HG03439 (cell line): ENCODE results near the gene SLC38A3.

Experiments used
- ATAC-seq: cut with Tn5 transposase; IDR thresholded peaks from one replicate; pipeline ENCODE4 v1.9.1; 2021; ENCODE audit warnings: mild to moderate bottlenecking, moderate library complexity; ENCODE audit not compliant: unreplicated experiment

Gene SLC38A3

DNA sequence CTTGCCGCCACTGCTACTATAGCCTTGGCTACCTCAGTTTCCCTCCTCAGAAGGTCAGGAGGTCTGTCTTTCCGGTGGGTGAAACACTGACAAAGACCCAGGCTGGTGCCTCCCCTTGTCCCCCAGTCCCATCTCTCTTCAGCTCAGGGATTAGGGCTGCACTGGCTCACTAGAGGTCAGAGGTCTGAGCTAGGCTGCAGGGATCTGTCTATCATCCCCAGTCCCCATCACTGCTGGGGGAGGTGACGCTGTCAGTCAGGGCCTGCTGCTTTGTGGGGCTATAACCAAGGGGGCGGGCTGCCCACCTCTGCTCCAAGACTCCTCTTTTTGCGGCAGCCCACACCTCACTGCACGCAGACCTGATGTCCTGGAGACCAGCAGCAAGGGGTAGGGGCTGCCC lies 36.3 kb upstream of the SLC38A3 start:
- ATAC-seq = no peak

DNA sequence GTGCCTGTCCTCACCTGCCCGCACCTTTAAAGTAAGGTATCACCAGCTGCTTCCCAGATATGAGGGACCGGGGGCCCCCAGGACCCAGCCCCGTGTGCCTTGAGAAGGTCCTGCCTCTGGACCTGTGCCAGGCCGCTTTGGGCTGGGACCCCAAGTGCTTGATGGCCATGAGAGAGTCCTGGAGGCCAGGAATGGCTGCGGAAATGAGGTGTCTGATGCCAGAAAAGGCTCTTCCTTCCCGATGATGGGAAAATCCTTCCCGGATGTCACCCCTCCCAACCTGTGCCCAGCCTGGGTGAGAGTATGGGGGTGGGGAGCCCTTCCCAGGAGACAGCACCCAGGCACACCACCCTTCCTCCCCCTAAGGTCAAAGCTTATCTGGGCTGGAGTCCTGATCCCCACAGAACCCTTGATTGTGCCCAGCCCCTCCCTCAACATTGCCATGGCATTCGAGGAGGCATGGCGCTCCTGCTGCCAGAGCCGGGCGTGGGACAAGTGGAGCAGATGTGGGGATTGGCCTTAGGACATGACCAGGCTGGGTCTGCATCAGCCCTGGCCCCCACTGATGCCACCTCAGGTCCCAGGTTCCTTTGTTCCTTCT lies 35.7 kb upstream of the SLC38A3 start:
- no peak for ATAC-seq

DNA sequence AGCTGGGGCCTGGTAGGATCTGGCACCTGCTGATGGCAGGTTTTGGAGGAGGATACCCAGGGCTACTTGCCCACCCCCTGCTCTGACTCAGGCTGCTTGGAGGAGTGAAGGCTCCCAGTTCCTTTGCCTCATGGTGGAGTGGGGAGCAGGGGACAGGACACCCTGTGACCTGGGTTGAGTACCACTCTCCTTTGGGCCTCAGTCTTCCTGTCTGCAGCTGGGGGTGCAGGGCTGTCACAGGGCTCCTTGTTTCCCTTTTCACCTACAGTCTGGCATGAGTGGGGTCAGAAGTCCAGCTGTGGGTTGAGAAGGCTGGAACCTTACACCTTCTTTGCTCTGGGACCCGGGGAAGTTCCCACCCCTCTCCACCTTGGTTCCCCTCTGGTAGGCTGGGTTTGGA lies 35.2 kb upstream of the SLC38A3 start:
- ATAC-seq = no peak

DNA sequence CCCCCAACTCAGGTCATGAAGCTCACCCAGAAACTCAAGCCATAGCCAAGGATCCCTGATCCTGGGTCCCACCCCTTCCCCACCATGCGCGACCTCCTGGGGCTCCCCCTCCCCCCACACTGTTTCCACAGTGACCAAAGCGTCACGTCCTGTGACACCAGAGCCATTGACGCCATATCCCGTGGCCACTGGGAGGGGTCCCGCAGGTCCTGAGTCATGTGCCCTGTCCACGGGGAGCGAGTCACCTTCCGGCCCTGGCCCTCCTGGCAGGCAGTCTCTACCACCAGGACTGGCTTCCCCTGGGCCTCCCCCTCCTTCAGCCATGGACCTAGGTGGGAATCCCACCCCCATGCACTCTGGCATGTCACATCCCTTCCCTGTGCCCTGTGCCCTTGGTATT lies 34.4 kb upstream of the SLC38A3 start:
- no peak for ATAC-seq

DNA sequence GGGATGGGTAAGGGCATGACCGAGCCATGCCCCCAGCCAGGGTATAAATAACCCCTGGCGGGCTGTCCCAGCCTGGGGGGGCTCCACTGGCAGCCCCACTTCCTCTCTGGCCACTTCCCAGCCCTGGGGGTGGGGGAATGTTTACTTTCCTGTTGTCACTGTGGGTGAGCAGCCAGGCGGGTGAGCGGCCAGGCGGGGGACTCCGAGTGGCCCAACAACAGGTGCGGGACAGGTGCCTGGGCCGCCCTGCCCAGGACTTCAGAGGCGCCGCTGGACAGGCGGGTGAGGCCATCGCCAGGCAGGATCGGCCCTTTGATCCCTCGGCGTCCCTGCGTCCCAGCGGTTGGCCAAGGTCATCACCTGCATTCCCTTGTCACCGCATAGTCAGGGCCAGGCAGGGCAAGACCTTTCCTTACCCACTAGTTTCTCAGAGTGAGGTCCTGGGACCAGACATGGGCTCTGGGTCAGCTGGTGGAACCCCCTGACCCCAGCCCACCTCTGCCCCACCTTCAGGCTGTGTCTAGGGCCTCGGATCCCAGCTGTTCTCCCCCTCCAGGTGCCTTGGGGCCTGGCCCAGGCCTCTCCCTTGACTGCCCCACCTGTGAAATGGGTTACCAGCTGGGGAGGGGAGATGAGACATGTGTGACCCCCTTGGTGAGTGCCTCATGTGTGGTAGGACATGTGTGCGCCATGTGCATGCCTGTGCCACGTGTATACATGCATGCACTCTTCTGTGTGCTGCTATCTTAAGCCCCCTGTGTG lies 33.4 kb upstream of the SLC38A3 start:
- no peak for ATAC-seq

DNA sequence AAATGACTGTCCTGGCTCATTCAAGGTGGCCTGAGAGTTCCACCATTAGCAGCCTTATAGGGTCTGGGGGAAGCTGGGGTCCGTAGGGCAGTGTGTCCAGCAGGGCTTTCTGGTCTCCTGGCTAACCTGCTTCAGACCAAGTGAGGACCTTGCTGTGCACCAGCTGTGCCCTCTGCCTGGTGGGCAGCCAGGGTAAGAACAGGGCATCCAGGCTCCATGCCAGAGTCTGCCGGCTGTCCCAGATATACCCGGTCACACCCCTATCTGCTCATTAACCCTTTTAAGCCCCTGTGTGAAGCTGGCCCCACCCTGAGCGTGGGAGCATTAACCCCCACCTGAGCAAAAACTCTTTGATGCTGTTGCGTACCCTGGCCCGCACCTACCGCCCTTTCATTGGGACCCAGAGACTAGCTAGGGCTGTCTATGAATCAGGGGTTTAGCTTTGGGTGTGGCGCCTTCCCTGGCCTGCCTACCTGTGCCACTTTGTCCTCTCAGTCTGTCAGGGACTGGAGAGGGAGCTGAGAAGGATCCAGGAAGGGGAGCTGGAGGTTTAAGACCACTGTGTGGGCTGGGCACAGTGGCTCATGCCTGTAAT lies 32.3 kb upstream of the SLC38A3 start:
- ATAC-seq = no peak

DNA sequence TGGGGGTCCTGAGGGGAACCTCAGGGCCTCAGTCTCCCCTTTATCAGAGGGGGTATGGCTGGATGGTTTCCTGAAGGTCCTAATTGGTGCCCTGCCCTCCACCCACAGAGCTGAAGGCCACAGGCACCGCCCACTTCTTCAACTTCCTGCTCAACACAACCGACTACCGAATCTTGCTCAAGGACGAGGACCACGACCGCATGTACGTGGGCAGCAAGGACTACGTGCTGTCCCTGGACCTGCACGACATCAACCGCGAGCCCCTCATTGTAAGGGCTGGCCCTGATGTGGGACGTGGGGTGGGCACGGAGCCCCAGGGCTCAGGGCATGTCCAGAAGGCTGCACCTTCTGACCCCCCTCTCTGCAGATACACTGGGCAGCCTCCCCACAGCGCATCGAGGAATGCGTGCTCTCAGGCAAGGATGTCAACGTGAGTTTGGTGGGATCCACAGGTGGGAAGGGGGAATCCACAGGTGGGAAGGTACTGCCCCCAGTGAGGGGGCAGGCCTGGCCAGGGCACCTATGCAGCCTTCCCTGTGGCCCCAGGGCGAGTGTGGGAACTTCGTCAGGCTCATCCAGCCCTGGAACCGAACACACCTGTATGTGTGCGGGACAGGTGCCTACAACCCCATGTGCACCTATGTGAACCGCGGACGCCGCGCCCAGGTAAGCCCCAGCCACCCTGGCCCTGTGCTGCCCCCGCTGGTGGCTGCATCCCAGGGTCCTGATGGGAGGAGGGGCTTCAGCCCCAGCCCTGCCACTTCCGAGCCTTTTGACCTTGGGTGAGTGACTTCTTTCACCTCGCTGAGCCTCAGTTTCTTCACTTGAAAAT lies 31.2 kb upstream of the SLC38A3 start:
- no peak for ATAC-seq

DNA sequence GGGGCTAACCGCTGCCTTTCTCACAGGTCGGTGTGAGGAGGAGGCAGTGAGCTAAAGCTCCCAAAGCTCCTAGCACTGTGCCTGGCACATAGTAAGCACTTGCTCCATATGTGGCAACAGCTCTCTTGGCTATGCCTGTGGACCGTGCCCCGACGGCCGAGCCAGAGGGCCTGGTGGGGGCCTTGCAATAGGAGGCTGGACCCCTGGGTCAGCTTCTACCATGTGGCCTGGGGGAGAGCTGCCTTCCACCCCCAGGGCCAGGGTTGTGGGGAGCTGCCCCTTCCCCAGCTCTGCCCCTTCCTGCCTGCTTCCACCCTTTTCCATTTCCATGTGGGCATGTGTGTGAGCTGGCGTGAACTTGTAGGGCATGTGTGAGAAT lies 30.6 kb upstream of the SLC38A3 start:
- no peak for ATAC-seq

DNA sequence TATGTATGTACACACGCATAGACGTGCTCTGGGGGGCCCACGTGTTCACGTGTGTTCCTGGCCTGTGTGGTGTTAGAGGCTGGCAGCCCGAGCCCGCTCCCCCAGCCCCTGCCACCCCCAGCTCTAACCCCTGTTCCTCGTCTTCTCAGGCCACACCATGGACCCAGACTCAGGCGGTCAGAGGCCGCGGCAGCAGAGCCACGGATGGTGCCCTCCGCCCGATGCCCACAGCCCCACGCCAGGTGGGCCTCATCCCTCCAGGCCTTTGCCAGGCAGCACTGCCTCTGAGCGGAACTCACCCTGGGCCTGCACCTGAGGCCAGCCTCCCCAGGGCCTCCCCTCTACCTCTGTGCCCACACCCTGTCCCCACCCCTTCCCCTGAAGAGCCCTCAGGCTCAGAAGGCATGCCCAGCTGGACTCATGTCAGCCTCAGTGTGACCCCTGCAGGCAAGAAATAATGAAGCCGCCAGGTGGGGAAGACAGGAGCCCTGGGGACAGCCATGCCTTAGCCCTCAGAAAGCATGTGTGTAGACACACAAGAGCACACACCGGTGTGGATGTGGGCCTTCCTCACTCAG lies 30.0 kb upstream of the SLC38A3 start:
- no peak for ATAC-seq

DNA sequence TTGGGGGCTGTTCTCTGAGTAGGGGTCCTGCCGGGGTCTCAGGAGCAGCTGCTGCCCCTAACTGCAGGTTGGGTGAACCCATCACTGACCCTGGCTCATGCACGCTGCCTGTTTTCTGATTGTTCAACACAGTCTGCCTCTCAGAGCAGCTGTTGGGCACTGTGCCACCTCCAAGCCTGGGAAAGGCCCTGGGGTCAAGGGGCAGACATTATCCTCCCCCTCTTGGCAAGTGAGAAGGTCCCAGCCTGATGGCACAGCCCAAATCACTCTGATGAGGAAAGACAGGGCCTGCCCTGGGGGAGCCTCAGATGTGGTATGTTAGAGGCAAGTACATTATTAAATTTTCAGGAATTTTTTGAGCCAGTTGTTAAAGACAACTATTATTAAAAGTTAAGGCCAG lies 27.7 kb upstream of the SLC38A3 start:
- no peak for ATAC-seq

DNA sequence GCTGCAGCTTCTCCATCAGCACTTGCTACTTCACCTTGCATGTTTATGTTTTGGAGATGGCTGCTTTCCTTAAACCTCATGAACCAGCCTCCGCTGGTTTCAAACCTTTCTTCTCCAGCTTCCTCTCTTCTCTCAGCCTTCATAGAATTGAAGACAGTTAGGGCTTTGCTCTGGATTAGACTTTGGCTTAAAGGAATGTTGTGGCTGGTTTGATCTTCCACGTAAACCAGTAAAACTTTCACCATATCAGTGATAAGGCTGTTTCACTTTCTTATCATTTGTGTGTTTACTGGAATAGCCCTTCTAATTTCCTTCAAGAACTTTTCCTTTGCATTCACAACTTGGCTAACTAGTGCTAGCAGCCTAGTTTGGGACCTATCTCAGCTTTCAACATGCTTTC lies 25.4 kb upstream of the SLC38A3 start:
- ATAC-seq = no peak

DNA sequence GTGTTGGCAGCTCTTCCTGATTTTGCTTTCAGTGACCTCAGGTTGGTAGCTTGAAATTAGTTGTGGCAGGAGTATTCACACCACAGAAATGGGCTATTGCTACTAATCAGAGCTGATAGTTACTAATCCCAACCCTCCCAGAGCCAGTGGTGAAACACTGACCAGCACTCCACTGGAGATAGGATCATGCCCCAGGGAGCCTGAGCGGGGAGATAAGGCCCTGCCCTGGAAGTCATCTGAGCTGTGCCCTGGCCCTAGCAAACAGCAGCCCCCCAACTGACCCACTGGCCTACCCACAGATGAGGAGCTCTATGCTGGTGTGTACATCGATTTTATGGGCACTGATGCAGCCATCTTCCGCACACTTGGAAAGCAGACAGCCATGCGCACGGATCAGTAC lies 23.1 kb upstream of the SLC38A3 start:
- no peak for ATAC-seq

DNA sequence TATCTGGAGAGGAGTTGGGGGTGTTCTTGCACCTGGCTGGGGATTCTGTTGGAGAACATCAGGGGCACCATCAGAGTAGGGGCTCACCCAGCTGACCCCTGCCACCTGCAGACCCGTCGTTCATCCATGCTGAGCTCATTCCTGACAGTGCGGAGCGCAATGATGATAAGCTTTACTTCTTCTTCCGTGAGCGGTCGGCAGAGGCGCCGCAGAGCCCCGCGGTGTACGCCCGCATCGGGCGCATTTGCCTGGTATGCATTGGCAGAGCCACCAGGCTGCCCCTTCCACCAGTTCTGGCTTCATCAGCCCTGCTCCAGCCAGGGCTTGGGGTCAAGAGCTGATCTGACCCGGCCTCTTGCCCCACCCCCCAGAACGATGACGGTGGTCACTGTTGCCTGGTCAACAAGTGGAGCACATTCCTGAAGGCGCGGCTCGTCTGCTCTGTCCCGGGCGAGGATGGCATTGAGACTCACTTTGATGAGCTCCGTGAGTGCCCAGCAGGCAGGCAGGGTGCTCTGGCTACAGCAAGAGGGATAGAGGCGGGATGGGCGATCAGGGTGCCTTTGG lies 22.5 kb upstream of the SLC38A3 start:
- ATAC-seq = no peak

DNA sequence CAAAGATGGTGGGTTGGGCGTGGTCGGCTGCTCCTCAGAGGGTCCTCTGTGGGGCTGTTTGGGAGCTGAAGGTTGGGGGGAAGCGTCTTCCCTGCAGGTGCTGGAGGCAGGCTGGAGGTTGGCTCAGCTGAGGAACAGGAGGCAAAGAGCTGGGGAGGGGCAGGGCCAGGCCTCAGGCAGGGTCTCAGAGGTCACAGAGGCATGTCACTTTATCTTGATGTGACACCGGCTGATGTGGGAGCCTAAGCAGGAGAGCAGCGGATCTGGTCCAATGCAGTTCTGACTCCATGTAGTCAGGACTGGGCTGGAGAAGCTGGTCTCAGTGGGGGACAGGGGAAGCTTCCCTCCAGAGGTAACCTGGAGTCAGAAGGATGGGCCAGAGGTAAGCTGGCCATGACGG lies 21.3 kb upstream of the SLC38A3 start:
- ATAC-seq = no peak

DNA sequence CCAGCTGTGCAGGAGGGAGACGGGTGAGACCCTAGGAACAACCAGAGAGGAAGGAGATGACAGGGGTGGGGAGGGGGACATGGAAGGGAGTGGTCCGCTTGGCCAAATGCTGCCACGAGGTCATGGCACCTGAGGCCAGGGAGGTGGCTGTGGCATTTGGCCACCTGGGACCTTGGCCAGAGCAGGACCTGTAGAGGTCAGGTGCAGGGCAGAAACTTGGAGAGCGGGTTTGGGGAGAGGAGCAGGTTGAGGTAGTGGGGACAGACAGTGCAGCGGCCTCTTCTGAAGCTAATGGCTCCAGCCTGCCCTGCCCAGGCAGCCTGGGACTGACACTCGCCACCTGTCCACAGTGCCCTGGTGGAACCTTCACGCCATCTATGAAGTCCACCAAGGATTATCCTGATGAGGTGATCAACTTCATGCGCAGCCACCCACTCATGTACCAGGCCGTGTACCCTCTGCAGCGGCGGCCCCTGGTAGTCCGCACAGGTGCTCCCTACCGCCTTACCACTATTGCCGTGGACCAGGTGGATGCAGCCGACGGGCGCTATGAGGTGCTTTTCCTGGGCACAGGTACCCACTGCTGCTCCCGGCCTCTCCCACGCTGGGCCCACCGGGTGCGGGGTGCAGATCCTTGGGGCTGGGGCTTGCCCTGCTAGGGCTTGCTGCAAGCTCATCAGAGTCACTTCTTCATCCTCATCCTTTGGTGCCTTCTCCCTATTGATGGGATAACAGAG lies 20.7 kb upstream of the SLC38A3 start:
- ATAC-seq = no peak

DNA sequence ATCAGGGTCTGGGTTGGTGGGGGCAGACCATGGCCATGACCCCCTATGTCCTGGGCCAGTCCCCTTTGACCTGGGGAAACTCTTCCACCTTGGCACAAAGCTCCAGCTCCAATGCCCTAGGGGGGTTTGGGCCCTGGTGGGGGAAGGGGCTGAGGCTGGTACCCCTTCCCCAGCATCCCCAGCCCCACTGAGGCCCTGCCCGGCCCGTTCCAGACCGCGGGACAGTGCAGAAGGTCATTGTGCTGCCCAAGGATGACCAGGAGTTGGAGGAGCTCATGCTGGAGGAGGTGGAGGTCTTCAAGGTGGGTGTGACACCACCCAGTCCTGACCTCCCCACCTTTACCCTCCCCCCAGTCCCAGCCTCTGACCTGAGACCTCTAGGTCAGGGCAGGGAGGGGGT lies 19.8 kb upstream of the SLC38A3 start:
- no peak for ATAC-seq

DNA sequence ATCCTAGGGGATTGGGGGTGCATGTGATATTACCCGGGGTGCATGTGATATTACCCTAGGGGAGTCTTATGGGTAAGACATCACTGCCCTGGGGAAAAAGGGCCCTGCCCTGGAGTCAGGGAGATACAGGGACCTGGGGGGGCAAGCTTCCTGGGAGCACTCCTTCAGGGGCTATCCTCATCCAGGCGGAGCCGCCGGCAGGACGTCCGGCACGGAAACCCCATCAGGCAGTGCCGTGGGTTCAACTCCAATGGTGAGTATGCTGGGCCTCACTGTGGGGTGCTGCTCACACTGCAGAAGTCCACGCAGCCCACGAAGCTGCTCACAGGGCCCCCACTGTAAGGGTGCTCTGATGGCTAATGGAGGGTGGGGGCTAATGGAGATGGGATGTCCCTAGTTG lies 19.0 kb upstream of the SLC38A3 start:
- no peak for ATAC-seq

DNA sequence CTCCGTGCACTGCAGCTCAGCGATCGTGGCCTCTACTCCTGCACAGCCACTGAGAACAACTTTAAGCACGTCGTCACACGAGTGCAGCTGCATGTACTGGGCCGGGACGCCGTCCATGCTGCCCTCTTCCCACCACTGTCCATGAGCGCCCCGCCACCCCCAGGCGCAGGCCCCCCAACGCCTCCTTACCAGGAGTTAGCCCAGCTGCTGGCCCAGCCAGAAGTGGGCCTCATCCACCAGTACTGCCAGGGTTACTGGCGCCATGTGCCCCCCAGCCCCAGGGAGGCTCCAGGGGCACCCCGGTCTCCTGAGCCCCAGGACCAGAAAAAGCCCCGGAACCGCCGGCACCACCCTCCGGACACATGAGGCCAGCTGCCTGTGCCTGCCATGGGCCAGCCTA lies 17.3 kb upstream of the SLC38A3 start:
- ATAC-seq = no peak

DNA sequence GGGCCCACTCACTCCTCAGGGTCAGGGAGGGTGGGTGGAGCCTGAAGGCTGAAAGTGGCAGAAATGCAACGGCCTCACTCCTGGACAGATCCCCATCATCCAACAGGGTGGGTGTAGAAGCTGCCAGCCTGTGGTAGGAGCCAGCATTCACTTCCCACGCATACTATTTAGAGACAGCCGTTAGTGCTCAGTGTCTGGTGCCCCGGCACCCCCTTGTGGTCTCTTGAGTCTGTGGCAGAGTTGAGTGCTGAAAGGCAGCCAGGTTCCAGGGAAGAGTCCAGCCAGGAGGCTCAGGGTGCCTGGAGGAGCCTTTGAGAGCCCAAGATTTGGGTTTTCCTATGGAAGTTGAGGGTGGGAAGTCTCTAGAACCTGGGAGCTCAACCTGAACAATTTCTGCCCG lies 15.8 kb upstream of the SLC38A3 start:
- no peak for ATAC-seq

DNA sequence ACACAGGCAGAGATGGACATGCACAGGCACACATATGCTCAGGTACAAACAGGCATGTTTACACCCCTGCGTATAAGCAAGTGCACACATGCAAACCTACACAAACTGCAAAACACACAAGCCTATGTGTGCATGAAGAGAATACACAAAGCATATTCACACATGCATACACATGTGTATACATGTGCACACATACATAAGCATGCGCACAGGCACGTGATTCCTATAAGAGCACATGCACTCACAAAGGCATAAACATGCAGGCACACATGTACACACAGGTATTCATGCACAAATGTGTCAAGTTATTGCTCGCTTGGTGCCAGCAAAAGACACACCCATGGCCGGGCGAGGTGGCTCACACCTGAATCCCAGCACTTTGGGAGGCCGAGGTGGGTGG lies 15.1 kb upstream of the SLC38A3 start:
- ATAC-seq = no peak
